Measurements from ENCODE around the gene ZNF630. TPM values are rescaled to one million over a fixed set of nuclear protein-coding genes. Genes with fewer than 3 reads are reported as not detected.

Gene ZNF630
- total and polyA plus RNA-seq, 2 of the 8 experiments (the other 6 are each of a cell fraction or from before 2014, with no cell fraction given), result 0.67 to 2.2 TPM

DNA sequence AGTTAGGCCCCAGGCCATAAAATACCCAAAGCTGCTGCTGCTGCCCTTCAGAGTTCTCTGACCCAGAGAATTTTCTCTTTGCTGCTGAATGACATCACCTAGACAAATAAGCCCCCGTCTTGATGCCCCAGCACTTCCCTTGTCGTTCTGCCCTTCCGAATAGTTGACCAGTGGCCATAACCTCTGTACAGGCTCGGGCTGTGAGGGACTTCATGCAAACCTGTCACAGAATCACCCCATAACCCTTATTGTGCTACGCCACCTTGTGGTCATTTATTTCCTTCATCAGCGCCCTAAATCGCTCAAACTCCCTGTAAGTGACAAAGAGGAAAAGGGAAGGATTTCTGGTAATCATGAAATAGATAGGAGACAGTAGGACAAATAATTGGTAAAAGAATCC lies 45.9 kb downstream of the ZNF630 start:
- Histone ChIP-seq H2BK12ac (ENCODE audit: low read depth, low read length) (no peak overlapping the region), H4K5ac (ENCODE audit: insufficient read length, low read depth, low read length) (no peak overlapping the region), H2BK15ac (ENCODE audit: low read length) (no peak overlapping the region), H3K27ac (ENCODE audit: low read depth, low read length) (no peak overlapping the region), H3K56ac (replicated peaks; ENCODE audit: insufficient read length, low read depth, low read length) (no peak overlapping the region), H2BK5ac (ENCODE audit: low read depth, low read length) (no peak overlapping the region), H3K4me2 (ENCODE audit: insufficient read depth in 1 of 2, low read depth in 2 of 2, low read length in 2 of 2) (no peak overlapping the region), H3K23ac (ENCODE audit: insufficient read length) (no peak overlapping the region), H4K20me1 (replicated peaks in 1 of 2; ENCODE audit: control insufficient read depth in 1 of 2, insufficient read depth in 2 of 2, low read length in 2 of 2) (no peaks in the 10 kb centered on the region), H3K18ac (ENCODE audit: extremely low read depth, low read length) (no peak overlapping the region), H3K79me1 (ENCODE audit: low read depth, low read length) (no peaks in the 10 kb centered on the region), H3K27me3 (replicated peaks in 1 of 4; ENCODE audit: control insufficient read depth in 3 of 4, extremely low read depth in 1 of 4, insufficient read depth in 3 of 4, low read length in 3 of 4) (no peaks in the 10 kb centered on the region), H3K4me1 (replicated peaks in 1 of 4; ENCODE audit: control insufficient read depth in 3 of 4, insufficient read depth in 4 of 4, low read length in 3 of 4) (no peaks in the 10 kb centered on the region), H4K8ac (ENCODE audit: extremely low read depth, insufficient read depth, low read length) (no peak overlapping the region), H3K14ac (ENCODE audit: insufficient read length) (no peak overlapping the region), H2BK20ac (ENCODE audit: low read length) (no peak overlapping the region), H2AK5ac (ENCODE audit: low read depth, low read length) (no peak overlapping the region), H3K79me2 (ENCODE audit: control insufficient read depth in 1 of 2, insufficient read depth in 2 of 2, low read length in 2 of 2) (no peaks in the 10 kb centered on the region), H3K4me3 (ENCODE audit: extremely low read depth in 1 of 4, insufficient read depth in 2 of 4, low read depth in 3 of 4, low read length in 4 of 4) (no peak overlapping the region), H2BK120ac (replicated peaks; ENCODE audit: low read depth, low read length) (no peak overlapping the region), H3K9ac (replicated peaks in 1 of 4; ENCODE audit: extremely low read depth in 1 of 4, low read depth in 3 of 4, low read length in 3 of 4) (no peak overlapping the region), H3K36me3 (ENCODE audit: control insufficient read depth in 2 of 4, insufficient read depth in 4 of 4, low read length in 3 of 4) (no peaks in the 10 kb centered on the region), H3K23me2 (ENCODE audit: low read depth, low read length) (no peaks in the 10 kb centered on the region), H4K91ac (replicated peaks; ENCODE audit: insufficient read length, low read length) (no peak overlapping the region), H3K9me3 (ENCODE audit: insufficient read depth in 2 of 2, low read depth in 1 of 2, low read length in 1 of 2) (no peaks in the 10 kb centered on the region), H2AFZ (ENCODE audit: low read length) (no peak overlapping the region), H3K4ac (replicated peaks; ENCODE audit: insufficient read length, low read depth, low read length) (no peak overlapping the region)
- FAIRE-seq, result peak; percentile 95
- ChIA-PET CTCF (ENCODE audit: partially characterized antibody) (interaction anchor here (0.6 to 3.5 kb wide), 6 partner anchors 64 to 458 kb away, joined by 3 to 31 read pairs (median 3); no protein-coding TSS in a partner anchor), POLR2A (ENCODE audit: partially characterized antibody) (no interaction called here)
- WGBS, 2 experiments (ENCODE audit: extremely low coverage in 1 of 2, insufficient coverage in 1 of 2, insufficient read length in 1 of 2, insufficient replicate concordance in 2 of 2, low coverage in 1 of 2, low lambda C conversion rate in 2 of 2, missing lambda C conversion rate in 1 of 2), result 13% methylated on average over 6 of the region's 7 CpGs; no CpG with 5 or more reads in 1 of the 2 experiments
- DNase-seq (ENCODE audit: low read depth in 1 of 2, low spot score in 2 of 2), result peak in 1 of 2 experiments; percentile 50
- TF ChIP-seq CHD2 (IDR thresholded peaks at IDR 0.05; ENCODE audit: low read length), result no peak
- TF ChIP-seq MAFK (IDR thresholded peaks at IDR 0.05; ENCODE audit: low read depth, low read length), result no peak
- TF ChIP-seq, protein P1, sequence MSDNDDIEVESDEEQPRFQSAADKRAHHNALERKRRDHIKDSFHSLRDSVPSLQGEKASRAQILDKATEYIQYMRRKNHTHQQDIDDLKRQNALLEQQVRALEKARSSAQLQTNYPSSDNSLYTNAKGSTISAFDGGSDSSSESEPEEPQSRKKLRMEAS (IDR thresholded peaks at IDR 0.05), result no peak
- no peak for TF ChIP-seq GABPA (IDR thresholded peaks at IDR 0.05; ENCODE audit: borderline replicate concordance, insufficient read depth, low read length)
- no peak for TF ChIP-seq SP1 (IDR thresholded peaks at IDR 0.05; ENCODE audit: low read depth, low read length)
- TF ChIP-seq CEBPB (IDR thresholded peaks at IDR 0.05; ENCODE audit: low read depth, low read length), result no peak
- no peak for TF ChIP-seq TEAD4 (IDR thresholded peaks at IDR 0.05; ENCODE audit: low read depth, low read length)
- TF ChIP-seq NANOG (IDR thresholded peaks at IDR 0.05; ENCODE audit: insufficient read depth, low read depth, low read length, poor library complexity, severe bottlenecking), result no peak
- no peak for TF ChIP-seq CREB1 (IDR thresholded peaks at IDR 0.05)
- TF ChIP-seq TAF7 (optimal IDR thresholded peaks at IDR 0.05; ENCODE audit: borderline replicate concordance, low read depth, low read length), result no peak
- no peak for TF ChIP-seq RNF2 (IDR thresholded peaks at IDR 0.05; ENCODE audit: borderline replicate concordance, low read depth, low read length, missing control alignments, poor library complexity, severe bottlenecking)
- TF ChIP-seq RFX5 (IDR thresholded peaks at IDR 0.05; ENCODE audit: borderline replicate concordance, low read depth, low read length), result no peak
- TF ChIP-seq RAD21 (IDR thresholded peaks at IDR 0.05 in 1 of 2, conservative IDR thresholded peaks at IDR 0.05 in 1 of 2; ENCODE audit: low read depth in 2 of 2, low read length in 2 of 2), result peak; percentile 70 to 78

Measured in H1 (cell line).